GM19452 (cell line): Measurements from ENCODE around the gene REG1B.
"Not testable (repeated sequence)": the region's sequence is repeated elsewhere in the genome, so short reads cannot be mapped to it uniquely, and the experiment has no call there.

ENCODE experiments used
- ATAC-seq: cut with Tn5 transposase; IDR thresholded peaks from one replicate; pipeline ENCODE4 v1.9.1; 2021; ENCODE audit not compliant: unreplicated experiment

The REG1B gene

GRCh38 chr2:79085382-79085781, 2.4 kb downstream of the REG1B start:
- no peak for ATAC-seq

GRCh38 chr2:79084495-79085135, 3.2 kb downstream of the REG1B start:
- no peak for ATAC-seq

- ATAC-seq = no peak
Measured at GRCh38 chr2:79083597-79084251, 4.1 kb downstream of the REG1B start.

- no peak for ATAC-seq
Measured at GRCh38 chr2:79082987-79083386, 4.8 kb downstream of the REG1B start.

- ATAC-seq = no peak
Measured at GRCh38 chr2:79071078-79071477, 16.7 kb downstream of the REG1B start.

GRCh38 chr2:79065201-79065600, 22.6 kb downstream of the REG1B start:
- ATAC-seq = no peak

- not testable (repeated sequence) for ATAC-seq
Measured at GRCh38 chr2:79054769-79055168, 33.0 kb downstream of the REG1B start.

- ATAC-seq = not testable (repeated sequence)
Measured at GRCh38 chr2:79053486-79053885, 34.3 kb downstream of the REG1B start.

- no peak for ATAC-seq
Measured at GRCh38 chr2:79041032-79041448, 46.8 kb downstream of the REG1B start.

- no peak for ATAC-seq
Measured at GRCh38 chr2:79039944-79040343, 47.8 kb downstream of the REG1B start.
